Measurements from ENCODE around the gene CNTNAP2. TPM values are rescaled to one million over a fixed set of nuclear protein-coding genes. Genes with fewer than 3 reads are reported as not detected.

CNTNAP2 gene
- total and polyA plus RNA-seq, 4 experiments from 2014 or later: 0.19 to 0.50 (median 0.20) TPM; not detected in 1

- H3K27me3 Mint-ChIP-seq: no peaks in the 10 kb centered on the region
- peaks cover 5 to 41% (median 17%) of the 10 kb centered on the region in 8 donors for H3K9me3 Mint-ChIP-seq
- H3K9me3 ChIP-seq (ENCODE audit: control insufficient read depth in 1 of 2, low read length in 2 of 2): no peaks in the 10 kb centered on the region
Observed at GRCh38 chr7:147443942-147444341, 1327.3 kb downstream of the CNTNAP2 start.

DNA sequence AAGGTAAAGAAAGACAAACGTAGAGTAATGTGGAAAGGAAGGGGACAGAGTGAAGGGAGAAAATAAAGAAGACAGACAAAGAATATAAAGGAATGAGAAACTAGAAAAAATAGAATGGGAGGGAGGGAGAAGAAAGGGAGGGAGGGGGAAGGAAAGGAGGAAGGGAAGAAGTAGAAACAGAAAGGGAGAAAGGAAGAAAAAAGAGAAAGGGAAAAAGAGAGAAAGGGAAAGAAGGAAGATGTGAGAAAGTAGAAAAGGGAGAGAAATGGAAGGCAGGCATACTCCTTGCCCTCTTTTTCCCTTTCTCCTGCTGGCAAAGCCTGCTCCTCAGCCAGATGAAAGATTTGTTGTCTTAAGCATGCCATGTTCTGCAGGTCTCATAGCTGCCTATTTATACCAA lies 1336.2 kb downstream of the CNTNAP2 start:
- no peak for DNase-seq
- no peaks in the 10 kb centered on the region for H3K27me3 Mint-ChIP-seq
- Histone ChIP-seq H3K27ac (ENCODE audit: low read depth, low read length) (no peak overlapping the region), H3K36me3 (ENCODE audit: insufficient read depth, low read length) (no peaks in the 10 kb centered on the region), H3K4me3 (ENCODE audit: low read length in 2 of 2) (no peak overlapping the region), H3K9me3 (ENCODE audit: control insufficient read depth in 1 of 2, low read length in 2 of 2) (no peaks in the 10 kb centered on the region), H3K27me3 (ENCODE audit: insufficient read depth, low read length) (no peaks in the 10 kb centered on the region), H3K4me1 (ENCODE audit: insufficient read depth, low read length) (no peaks in the 10 kb centered on the region)
- intact Hi-C loops (cut with micrococcal nuclease): no loop called here
- no peak overlapping the region for H3K4me3 Mint-ChIP-seq
- H3K27ac Mint-ChIP-seq: no peak overlapping the region
- CTCF ChIA-PET (ENCODE audit: partially characterized antibody): no interaction called here
- no peaks in the 10 kb centered on the region for H3K36me3 Mint-ChIP-seq
- H3K4me1 Mint-ChIP-seq: no peaks in the 10 kb centered on the region
- POLR2A ChIA-PET (ENCODE audit: partially characterized antibody): no interaction called here
- peaks cover 0 to 12% (median 4%) of the 10 kb centered on the region in 8 donors for H3K9me3 Mint-ChIP-seq

More at GRCh38 chr7:147443942-147444341, 1327.3 kb downstream of the CNTNAP2 start:
- H3K27me3 ChIP-seq (ENCODE audit: insufficient read depth, low read length): no peaks in the 10 kb centered on the region
- H3K27ac ChIP-seq (ENCODE audit: low read depth, low read length): no peak overlapping the region
- ChIA-PET POLR2A (ENCODE audit: partially characterized antibody) (no interaction called here), CTCF (ENCODE audit: partially characterized antibody) (interaction anchor here (0.7 kb wide), 1 partner anchor 106 kb away, joined by 3 read pairs; no protein-coding TSS in a partner anchor)
- no peaks in the 10 kb centered on the region for H3K4me1 ChIP-seq (ENCODE audit: insufficient read depth, low read length)
- H3K27ac Mint-ChIP-seq: no peak overlapping the region
- no peaks in the 10 kb centered on the region for H3K36me3 Mint-ChIP-seq
- DNase-seq: no peak
- H3K4me1 Mint-ChIP-seq: no peaks in the 10 kb centered on the region
- intact Hi-C loops (cut with micrococcal nuclease): no loop called here
- H3K4me3 Mint-ChIP-seq: no peak overlapping the region
- no peaks in the 10 kb centered on the region for H3K36me3 ChIP-seq (ENCODE audit: insufficient read depth, low read length)
- no peak overlapping the region for H3K4me3 ChIP-seq (ENCODE audit: low read length in 2 of 2)

DNA sequence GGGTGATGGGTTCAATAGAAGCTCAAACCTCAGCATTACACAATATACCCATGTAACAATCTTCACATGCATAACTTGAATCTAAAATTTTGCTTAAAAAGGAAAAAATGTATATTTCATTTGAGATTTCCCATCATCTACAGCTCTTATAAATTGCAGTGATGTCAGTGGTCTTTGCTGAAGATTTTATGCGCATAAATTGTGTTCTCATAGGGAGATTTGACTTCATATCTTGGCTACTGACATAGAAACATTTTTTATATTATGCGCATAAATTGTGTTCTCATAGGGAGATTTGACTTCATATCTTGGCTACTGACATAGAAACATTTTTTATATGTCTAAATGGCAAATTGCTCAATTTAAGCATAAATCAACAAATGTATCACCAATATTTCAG lies 1348.6 kb downstream of the CNTNAP2 start:
- no peak for DNase-seq
- peaks cover 0 to 8% (median 4%) of the 10 kb centered on the region in 8 donors for H3K9me3 Mint-ChIP-seq
- H3K4me3 Mint-ChIP-seq: no peak overlapping the region
- no peak overlapping the region for H3K27ac Mint-ChIP-seq
- POLR2A ChIA-PET (ENCODE audit: partially characterized antibody): no interaction called here
- H3K4me1 ChIP-seq (ENCODE audit: insufficient read depth, low read length): no peaks in the 10 kb centered on the region
- no peaks in the 10 kb centered on the region for H3K36me3 ChIP-seq (ENCODE audit: insufficient read depth, low read length)
- CTCF ChIA-PET (ENCODE audit: partially characterized antibody): no interaction called here
- H3K27ac ChIP-seq (ENCODE audit: low read depth, low read length): no peak overlapping the region
- no peaks in the 10 kb centered on the region for H3K9me3 ChIP-seq (ENCODE audit: control insufficient read depth in 1 of 2, low read length in 2 of 2)
- H3K4me1 Mint-ChIP-seq: no peaks in the 10 kb centered on the region
- H3K36me3 Mint-ChIP-seq: no peaks in the 10 kb centered on the region
- H3K27me3 ChIP-seq (ENCODE audit: insufficient read depth, low read length): no peaks in the 10 kb centered on the region
- intact Hi-C loops (cut with micrococcal nuclease): no loop called here
- no peak overlapping the region for H3K4me3 ChIP-seq (ENCODE audit: low read length in 2 of 2)
- H3K27me3 Mint-ChIP-seq: no peaks in the 10 kb centered on the region

GRCh38 chr7:147472556-147472955 lies 1356.0 kb downstream of the CNTNAP2 start:
- H3K27me3 ChIP-seq (ENCODE audit: insufficient read depth, low read length): no peaks in the 10 kb centered on the region
- no peak overlapping the region for H3K4me3 ChIP-seq (ENCODE audit: low read length in 2 of 2)
- intact Hi-C loops (cut with micrococcal nuclease): no loop called here
- Mint-ChIP-seq H3K4me3 (no peak overlapping the region), H3K4me1 (no peaks in the 10 kb centered on the region), H3K27me3 (no peaks in the 10 kb centered on the region), H3K9me3 (peaks cover 0 to 15% (median 6%) of the 10 kb centered on the region in 8 donors), H3K36me3 (no peaks in the 10 kb centered on the region), H3K27ac (no peak overlapping the region)
- H3K36me3 ChIP-seq (ENCODE audit: insufficient read depth, low read length): no peaks in the 10 kb centered on the region
- POLR2A ChIA-PET (ENCODE audit: partially characterized antibody): no interaction called here
- no peaks in the 10 kb centered on the region for H3K9me3 ChIP-seq (ENCODE audit: control insufficient read depth in 1 of 2, low read length in 2 of 2)
- CTCF ChIA-PET (ENCODE audit: partially characterized antibody): no interaction called here
- no peaks in the 10 kb centered on the region for H3K4me1 ChIP-seq (ENCODE audit: insufficient read depth, low read length)
- no peak for DNase-seq
- no peak overlapping the region for H3K27ac ChIP-seq (ENCODE audit: low read depth, low read length)

DNA sequence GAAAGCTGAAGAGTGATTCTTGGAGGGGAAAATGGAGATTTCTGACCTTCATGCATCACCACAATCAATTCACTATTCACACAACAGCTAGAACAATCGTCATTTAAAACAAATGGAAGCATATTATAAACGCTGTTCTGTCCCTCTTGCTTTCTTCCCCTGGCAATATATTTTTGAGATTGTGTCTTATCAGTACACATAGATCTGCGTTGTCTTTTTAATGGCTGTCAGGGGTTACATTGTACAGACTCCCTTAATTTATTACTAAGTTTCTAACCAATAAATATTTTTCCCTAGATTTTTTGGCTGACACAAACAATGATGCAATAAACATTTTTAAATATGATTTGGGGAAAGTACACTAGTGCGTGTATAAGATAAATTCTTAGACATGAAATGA lies 1358.3 kb downstream of the CNTNAP2 start:
- intact Hi-C loops (cut with micrococcal nuclease): no loop called here
- H3K9me3 ChIP-seq (ENCODE audit: control insufficient read depth in 1 of 2, low read length in 2 of 2): no peaks in the 10 kb centered on the region

GRCh38 chr7:147477526-147477925 lies 1360.9 kb downstream of the CNTNAP2 start:
- H3K36me3 ChIP-seq (ENCODE audit: insufficient read depth, low read length): no peaks in the 10 kb centered on the region
- Mint-ChIP-seq H3K27me3 (no peaks in the 10 kb centered on the region), H3K9me3 (peaks cover 0 to 17% (median 7%) of the 10 kb centered on the region in 8 donors), H3K4me1 (no peaks in the 10 kb centered on the region), H3K36me3 (no peaks in the 10 kb centered on the region), H3K4me3 (no peak overlapping the region), H3K27ac (no peak overlapping the region)
- H3K4me1 ChIP-seq (ENCODE audit: insufficient read depth, low read length): no peaks in the 10 kb centered on the region
- intact Hi-C loops (cut with micrococcal nuclease): no loop called here
- no peak overlapping the region for H3K27ac ChIP-seq (ENCODE audit: low read depth, low read length)
- ChIA-PET CTCF (ENCODE audit: partially characterized antibody) (no interaction called here), POLR2A (ENCODE audit: partially characterized antibody) (no interaction called here)
- no peaks in the 10 kb centered on the region for H3K9me3 ChIP-seq (ENCODE audit: control insufficient read depth in 1 of 2, low read length in 2 of 2)
- H3K27me3 ChIP-seq (ENCODE audit: insufficient read depth, low read length): no peaks in the 10 kb centered on the region
- no peak for DNase-seq
- no peak overlapping the region for H3K4me3 ChIP-seq (ENCODE audit: low read length in 2 of 2)

More for the DNA sequence above, 1358.3 kb downstream of the CNTNAP2 start:
- Histone ChIP-seq H3K4me1 (ENCODE audit: insufficient read depth, low read length) (no peaks in the 10 kb centered on the region), H3K27ac (ENCODE audit: low read depth, low read length) (no peak overlapping the region), H3K4me3 (ENCODE audit: low read length in 2 of 2) (no peak overlapping the region), H3K36me3 (ENCODE audit: insufficient read depth, low read length) (no peaks in the 10 kb centered on the region), H3K27me3 (ENCODE audit: insufficient read depth, low read length) (no peaks in the 10 kb centered on the region)
- no peak for DNase-seq
- ChIA-PET POLR2A (ENCODE audit: partially characterized antibody) (no interaction called here), CTCF (ENCODE audit: partially characterized antibody) (no interaction called here)
- H3K4me3 Mint-ChIP-seq: no peak overlapping the region
- H3K4me1 Mint-ChIP-seq: no peaks in the 10 kb centered on the region
- H3K27me3 Mint-ChIP-seq: no peaks in the 10 kb centered on the region
- H3K9me3 Mint-ChIP-seq: peaks cover 0 to 15% (median 8%) of the 10 kb centered on the region in 8 donors
- H3K36me3 Mint-ChIP-seq: no peaks in the 10 kb centered on the region
- no peak overlapping the region for H3K27ac Mint-ChIP-seq

DNA sequence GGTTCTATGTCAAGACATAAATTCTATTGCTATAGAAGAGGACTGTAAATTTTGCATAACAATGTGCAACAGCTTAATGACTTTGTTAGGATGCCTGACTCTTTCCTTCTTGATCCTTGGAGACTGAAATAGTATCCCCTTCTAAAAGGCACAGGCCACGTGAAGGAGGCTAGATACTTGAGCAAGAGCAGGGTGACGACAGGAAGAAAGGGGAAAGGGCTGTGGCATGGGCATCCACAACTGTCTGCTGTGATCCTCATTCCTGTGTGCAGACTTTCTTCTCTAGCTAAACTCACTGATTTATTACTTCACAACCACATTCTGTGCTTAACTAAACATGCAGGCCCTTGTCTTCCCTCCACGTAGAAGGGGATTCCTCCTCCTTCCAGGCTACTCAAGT lies 1362.2 kb downstream of the CNTNAP2 start:
- Histone ChIP-seq H3K27ac (ENCODE audit: low read depth, low read length) (no peak overlapping the region), H3K4me3 (ENCODE audit: low read length in 2 of 2) (no peak overlapping the region), H3K36me3 (ENCODE audit: insufficient read depth, low read length) (no peaks in the 10 kb centered on the region), H3K27me3 (ENCODE audit: insufficient read depth, low read length) (no peaks in the 10 kb centered on the region), H3K4me1 (ENCODE audit: insufficient read depth, low read length) (no peaks in the 10 kb centered on the region), H3K9me3 (ENCODE audit: control insufficient read depth in 1 of 2, low read length in 2 of 2) (no peaks in the 10 kb centered on the region)
- ChIA-PET CTCF (ENCODE audit: partially characterized antibody) (no interaction called here), POLR2A (ENCODE audit: partially characterized antibody) (no interaction called here)
- intact Hi-C loops (cut with micrococcal nuclease): no loop called here
- no peak for DNase-seq
- Mint-ChIP-seq H3K4me3 (no peak overlapping the region), H3K27me3 (no peaks in the 10 kb centered on the region), H3K27ac (no peak overlapping the region), H3K9me3 (peaks cover 0 to 11% (median 3%) of the 10 kb centered on the region in 8 donors), H3K4me1 (no peaks in the 10 kb centered on the region), H3K36me3 (no peaks in the 10 kb centered on the region)
